OCI-LY1 (cell line): ENCODE data around the gene GLI3.

ENCODE experiments used
- CTCF ChIP-seq: fragments of 200-600 bp; sonication (generic), shearing (Covaris generic); IDR thresholded peaks from 2 replicates; pipeline ENCODE4 v1.5.1; 2017; ENCODE audit warnings: mild to moderate bottlenecking, antibody characterized with exemption, low read length, moderate library complexity, mixed read lengths
- EZH2 ChIP-seq: fragments of 200-600 bp; sonication (generic), shearing (Covaris generic); IDR thresholded peaks from 2 replicates; pipeline ENCODE4 v1.8.0; 2017; ENCODE audit warnings: borderline replicate concordance, mixed run types, mild to moderate bottlenecking, antibody characterized with exemption, low read length, moderate library complexity, mixed read lengths

GRCh38 chr7:42138691-42139090 is 98.3 kb downstream of the GLI3 start:
- TF ChIP-seq CTCF (no peak), EZH2 (no peak)
